Measurements from ENCODE around the gene EIF2AK3. TPM values are rescaled to one million over a fixed set of nuclear protein-coding genes. Genes with fewer than 3 reads are reported as not detected.

EIF2AK3 gene
- total RNA-seq, 1 donor from 2014 or later, result 23.4 TPM

- intact Hi-C loops (cut with DNase I), result no loop called here
- H3K27me3 ChIP-seq, result no peaks in the 10 kb centered on the region
- H3K4me1 ChIP-seq, result no peaks in the 10 kb centered on the region
- DNase-seq (no peak), ATAC-seq (no peak)
- H3K9me3 ChIP-seq, result peaks cover 7% of the 10 kb centered on the region
- TF ChIP-seq CTCF (IDR thresholded peaks at IDR 0.05), result no peak
- no peak overlapping the region for H3K27ac ChIP-seq
- no peak overlapping the region for H3K4me3 ChIP-seq
- H3K36me3 ChIP-seq, result no peaks in the 10 kb centered on the region
Measured at GRCh38 chr2:88641330-88641729, 14.1 kb upstream of the EIF2AK3 start.

GRCh38 chr2:88639865-88640264 is 12.6 kb upstream of the EIF2AK3 start:
- no peak overlapping the region for H3K4me3 ChIP-seq
- no peak for ATAC-seq
- H3K9me3 ChIP-seq, result peaks cover 7% of the 10 kb centered on the region
- no peak for TF ChIP-seq CTCF (IDR thresholded peaks at IDR 0.05)
- DNase-seq, result no peak
- no peaks in the 10 kb centered on the region for H3K36me3 ChIP-seq
- no peaks in the 10 kb centered on the region for H3K27me3 ChIP-seq
- intact Hi-C loops (cut with DNase I), result no loop called here
- H3K27ac ChIP-seq, result no peak overlapping the region
- H3K4me1 ChIP-seq, result no peaks in the 10 kb centered on the region

GRCh38 chr2:88638743-88639142 is 11.5 kb upstream of the EIF2AK3 start:
- no peak for ATAC-seq

GRCh38 chr2:88638123-88638650 is 10.9 kb upstream of the EIF2AK3 start:
- Histone ChIP-seq H3K27me3 (no peaks in the 10 kb centered on the region), H3K4me3 (no peak overlapping the region), H3K36me3 (no peaks in the 10 kb centered on the region), H3K4me1 (no peaks in the 10 kb centered on the region), H3K27ac (no peak overlapping the region), H3K9me3 (peaks cover 7% of the 10 kb centered on the region)
- DNase-seq (no peak), ATAC-seq (no peak)
- no peak for TF ChIP-seq CTCF (IDR thresholded peaks at IDR 0.05)
- intact Hi-C loops (cut with DNase I), result no loop called here

More at GRCh38 chr2:88638743-88639142, 11.5 kb upstream of the EIF2AK3 start:
- Histone ChIP-seq H3K9me3 (peaks cover 7% of the 10 kb centered on the region), H3K27me3 (no peaks in the 10 kb centered on the region), H3K4me1 (no peaks in the 10 kb centered on the region), H3K27ac (no peak overlapping the region), H3K4me3 (no peak overlapping the region), H3K36me3 (no peaks in the 10 kb centered on the region)
- intact Hi-C loops (cut with DNase I), result no loop called here
- no peak for TF ChIP-seq CTCF (IDR thresholded peaks at IDR 0.05)
- DNase-seq, result no peak

GRCh38 chr2:88637464-88637863 is 10.2 kb upstream of the EIF2AK3 start:
- peaks cover 7% of the 10 kb centered on the region for H3K9me3 ChIP-seq
- DNase-seq (no peak), ATAC-seq (no peak)
- intact Hi-C loops (cut with DNase I), result no loop called here
- H3K36me3 ChIP-seq, result no peaks in the 10 kb centered on the region
- H3K27ac ChIP-seq, result no peak overlapping the region
- no peaks in the 10 kb centered on the region for H3K4me1 ChIP-seq
- no peak for TF ChIP-seq CTCF (IDR thresholded peaks at IDR 0.05)
- H3K4me3 ChIP-seq, result no peak overlapping the region
- H3K27me3 ChIP-seq, result no peaks in the 10 kb centered on the region

GRCh38 chr2:88636026-88636425 is 8.8 kb upstream of the EIF2AK3 start:
- no peaks in the 10 kb centered on the region for H3K4me1 ChIP-seq
- ATAC-seq, result no peak
- no peaks in the 10 kb centered on the region for H3K27me3 ChIP-seq
- TF ChIP-seq CTCF (IDR thresholded peaks at IDR 0.05), result no peak
- H3K36me3 ChIP-seq, result no peaks in the 10 kb centered on the region
- DNase-seq, result no peak
- H3K9me3 ChIP-seq, result peaks cover 7% of the 10 kb centered on the region
- intact Hi-C loops (cut with DNase I), result no loop called here
- no peak overlapping the region for H3K4me3 ChIP-seq
- H3K27ac ChIP-seq, result no peak overlapping the region

Measured in upper lobe of right lung (tissue), 1 donor.